Suprapubic skin (tissue), 3 donors: ENCODE results near the gene KLHL1.

Experiments
- CTCF ChIP-seq, 2 donors: fragments of 200-600 bp in 1 of 2; fragments of 450-650 bp in 1 of 2; sonication (generic) in 1 of 2; IDR thresholded peaks; one replicate each; pipeline ENCODE4 v1.5.1; 2016 to 2019; ENCODE audit warnings: antibody characterized with exemption in 2 of 2, mild to moderate bottlenecking in 1 of 2, moderate library complexity in 1 of 2
- POLR2A ChIP-seq, 2 donors: fragments of 450-650 bp; IDR thresholded peaks; one replicate each; pipeline ENCODE4 v1.6.1; 2017; ENCODE audit warnings: antibody characterized with exemption in 2 of 2, mild to moderate bottlenecking in 2 of 2, moderate library complexity in 2 of 2

- no peak for TF ChIP-seq CTCF (IDR thresholded peaks at IDR 0.05)
- TF ChIP-seq POLR2A (IDR thresholded peaks at IDR 0.05) = no peak
These were observed 28.2 kb downstream of the KLHL1 start for GRCh38 chr13:70080012-70080411.
